ES-I3 (cell line): ENCODE data around the gene PIEZO2.

Experiments
- H3K36me3 ChIP-seq: 2 replicates; pipeline ENCODE4 v1.6.1; 2013; ENCODE audit warnings: mild to moderate bottlenecking, low read length, control low read depth, moderate library complexity; ENCODE audit not compliant: insufficient read depth
- H3K4me1 ChIP-seq: 2 replicates; pipeline ENCODE4 v1.6.1; 2013; ENCODE audit warnings: mild to moderate bottlenecking, control low read depth, low read length; ENCODE audit not compliant: insufficient read depth
- H3K9ac ChIP-seq: 2 replicates; pipeline ENCODE4 v1.6.1; 2013; ENCODE audit warnings: low read depth, mild to moderate bottlenecking, low read length, moderate library complexity
- H3K9me3 ChIP-seq: 2 replicates; pipeline ENCODE4 v1.6.1; 2013; ENCODE audit warnings: mild to moderate bottlenecking, low read length, moderate library complexity; ENCODE audit not compliant: control insufficient read depth, insufficient read depth

The PIEZO2 gene

GRCh38 chr18:11002796-11003195 lies 146.6 kb downstream of the PIEZO2 start:
- Histone ChIP-seq H3K9me3 (no peaks in the 10 kb centered on the region; the same call in 1 of the 2 replicates), H3K4me1 (peaks cover 5% of the 10 kb centered on the region; the same call in 1 of the 2 replicates), H3K9ac (no peak overlapping the region), H3K36me3 (no peaks in the 10 kb centered on the region)

DNA sequence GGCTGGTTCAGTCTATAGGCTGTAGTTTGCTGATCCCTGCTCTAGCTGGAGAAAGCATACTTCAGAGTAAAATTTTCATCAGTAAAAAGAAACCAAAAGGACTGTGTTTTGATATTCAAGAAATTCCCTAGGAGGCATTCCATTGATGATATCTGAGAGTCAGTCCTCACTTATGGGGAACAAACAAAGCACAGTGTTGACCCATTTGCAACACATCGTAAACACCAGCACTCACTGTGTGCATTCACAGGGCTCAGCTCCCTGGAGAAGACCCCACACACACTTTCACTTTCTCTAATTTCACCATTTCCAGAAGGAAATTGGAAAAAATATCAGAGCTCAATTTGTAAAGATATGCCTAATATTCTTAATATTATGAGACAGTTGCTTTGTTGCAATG lies 147.1 kb downstream of the PIEZO2 start:
- Histone ChIP-seq H3K36me3 (no peaks in the 10 kb centered on the region), H3K9me3 (no peaks in the 10 kb centered on the region; the same call in 1 of the 2 replicates), H3K9ac (no peak overlapping the region), H3K4me1 (peaks cover 5% of the 10 kb centered on the region; the same call in 1 of the 2 replicates)

DNA sequence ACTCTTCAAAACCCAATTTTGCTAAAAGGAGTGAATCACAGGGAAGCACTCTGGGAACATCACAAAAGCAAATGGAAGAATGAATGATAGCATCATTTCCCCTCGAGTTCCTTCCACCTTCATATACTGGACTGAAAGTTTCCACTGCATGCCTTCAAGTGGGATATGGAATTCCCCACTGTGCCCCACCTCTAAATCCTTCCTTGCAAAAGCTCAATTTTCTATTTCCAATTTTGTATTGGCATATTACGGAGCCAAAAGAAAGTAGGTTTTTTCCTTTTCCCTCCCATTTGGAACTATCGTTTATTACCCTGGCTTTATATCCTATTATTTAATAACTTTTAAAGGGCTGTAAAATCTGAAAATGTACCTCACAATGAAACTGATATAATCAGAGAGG lies 149.3 kb downstream of the PIEZO2 start:
- Histone ChIP-seq H3K9ac (no peak overlapping the region), H3K9me3 (no peaks in the 10 kb centered on the region; the same call in 1 of the 2 replicates)

GRCh38 chr18:10997885-10998284 lies 151.5 kb downstream of the PIEZO2 start:
- no peak overlapping the region for H3K9ac ChIP-seq
- H3K9me3 ChIP-seq = no peaks in the 10 kb centered on the region; the same call in 1 of the 2 replicates
- no peaks in the 10 kb centered on the region for H3K36me3 ChIP-seq
- H3K4me1 ChIP-seq = no peaks in the 10 kb centered on the region

More for the DNA sequence above, 149.3 kb downstream of the PIEZO2 start:
- Histone ChIP-seq H3K36me3 (no peaks in the 10 kb centered on the region), H3K4me1 (no peaks in the 10 kb centered on the region)

DNA sequence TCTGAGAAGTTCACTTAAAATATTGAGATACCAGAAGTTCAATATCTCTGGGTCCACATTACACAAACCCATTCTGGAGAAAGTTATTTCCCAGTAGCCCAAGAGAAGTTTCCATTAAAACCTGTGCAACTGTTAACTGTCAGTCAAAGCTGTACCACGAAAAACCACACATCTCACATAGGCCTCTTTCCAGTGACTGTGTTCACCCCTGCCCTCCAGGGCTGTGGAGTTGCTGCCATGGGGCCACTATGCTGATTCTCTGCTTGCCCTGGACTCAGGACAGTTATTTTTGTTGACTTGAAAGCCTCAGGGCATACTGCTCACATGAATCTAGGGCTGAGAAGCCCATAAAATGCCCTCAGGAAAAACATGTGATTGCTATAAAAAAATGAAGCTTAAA lies 153.8 kb downstream of the PIEZO2 start:
- Histone ChIP-seq H3K4me1 (no peaks in the 10 kb centered on the region), H3K9me3 (no peaks in the 10 kb centered on the region), H3K9ac (no peak overlapping the region), H3K36me3 (no peaks in the 10 kb centered on the region)

DNA sequence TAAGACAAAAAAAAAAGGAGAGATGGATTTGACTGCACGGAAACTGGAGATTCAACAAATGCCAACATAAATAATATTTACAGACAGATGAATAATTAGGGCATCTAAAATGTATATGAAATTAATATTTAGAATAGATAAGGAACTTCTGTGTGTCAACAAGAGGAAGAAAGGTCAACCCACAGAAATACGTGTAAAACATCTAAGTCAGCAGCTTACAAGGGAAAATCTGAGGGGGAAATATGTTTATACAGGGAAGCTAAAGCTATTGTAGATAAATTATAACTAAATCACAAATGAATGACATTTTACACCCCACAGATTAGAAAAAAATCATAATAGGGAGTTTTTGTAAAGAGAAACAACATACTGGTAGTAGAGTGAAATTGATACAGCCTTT lies 159.9 kb downstream of the PIEZO2 start:
- no peaks in the 10 kb centered on the region for H3K36me3 ChIP-seq
- H3K4me1 ChIP-seq = no peaks in the 10 kb centered on the region
- H3K9me3 ChIP-seq = no peaks in the 10 kb centered on the region; the same call in 1 of the 2 replicates
- no peak overlapping the region for H3K9ac ChIP-seq

GRCh38 chr18:10985689-10986088 lies 163.7 kb downstream of the PIEZO2 start:
- no peak overlapping the region for H3K9ac ChIP-seq
- H3K4me1 ChIP-seq = no peaks in the 10 kb centered on the region
- no peaks in the 10 kb centered on the region; the same call in none of the 2 replicates for H3K9me3 ChIP-seq
- H3K36me3 ChIP-seq = no peaks in the 10 kb centered on the region

- H3K9me3 ChIP-seq = no peaks in the 10 kb centered on the region; the same call in 1 of the 2 replicates
- no peak overlapping the region for H3K9ac ChIP-seq
- H3K4me1 ChIP-seq = no peaks in the 10 kb centered on the region
- no peaks in the 10 kb centered on the region for H3K36me3 ChIP-seq
Measured at GRCh38 chr18:10979411-10979810, 170.0 kb downstream of the PIEZO2 start.

DNA sequence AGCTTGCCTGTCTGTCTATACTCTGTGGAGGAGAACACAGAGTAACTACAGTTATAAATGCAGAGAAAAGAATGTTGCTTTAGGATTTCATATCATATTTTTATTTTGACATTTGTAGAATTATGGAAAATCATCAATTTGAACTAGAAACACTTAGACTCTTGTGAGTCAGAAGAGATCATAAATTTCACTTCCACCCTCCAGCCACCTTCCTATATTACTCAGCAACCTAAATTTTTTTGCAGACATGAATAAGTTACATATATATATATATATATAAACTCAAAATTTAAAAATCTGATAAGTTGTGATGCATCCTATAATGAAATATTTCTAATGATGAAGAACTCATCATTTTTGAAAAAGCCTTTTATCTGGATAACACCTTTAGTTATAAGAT lies 172.3 kb downstream of the PIEZO2 start:
- Histone ChIP-seq H3K36me3 (no peaks in the 10 kb centered on the region), H3K9ac (no peak overlapping the region), H3K9me3 (no peaks in the 10 kb centered on the region), H3K4me1 (no peaks in the 10 kb centered on the region)

- Histone ChIP-seq H3K9ac (no peak overlapping the region), H3K36me3 (no peaks in the 10 kb centered on the region), H3K9me3 (no peaks in the 10 kb centered on the region), H3K4me1 (no peaks in the 10 kb centered on the region)
Measured at GRCh38 chr18:10973567-10974203, 175.7 kb downstream of the PIEZO2 start.

DNA sequence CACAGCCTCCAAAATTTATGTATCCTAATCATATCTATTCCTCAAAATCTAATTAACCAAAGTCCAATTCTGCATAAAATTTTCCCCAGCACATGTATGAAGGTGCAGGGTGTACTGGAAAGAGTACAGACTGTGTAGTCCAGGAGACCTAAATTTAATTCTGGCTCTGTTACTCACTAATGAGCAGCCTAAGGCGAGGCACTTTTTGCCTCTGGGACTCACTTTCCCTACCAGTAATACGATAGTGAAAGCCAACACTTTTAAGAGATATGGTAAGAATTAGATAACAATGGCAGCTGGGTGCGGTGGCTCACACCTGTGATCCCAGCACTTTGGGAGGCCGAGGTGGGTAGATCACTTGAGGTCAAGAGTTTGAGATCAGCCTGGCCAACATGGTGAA lies 177.7 kb downstream of the PIEZO2 start:
- H3K4me1 ChIP-seq = no peaks in the 10 kb centered on the region
- no peak overlapping the region for H3K9ac ChIP-seq
- H3K36me3 ChIP-seq = no peaks in the 10 kb centered on the region
- no peaks in the 10 kb centered on the region for H3K9me3 ChIP-seq

- Histone ChIP-seq H3K9ac (no peak overlapping the region), H3K4me1 (no peaks in the 10 kb centered on the region), H3K9me3 (no peaks in the 10 kb centered on the region), H3K36me3 (no peaks in the 10 kb centered on the region)
Measured at GRCh38 chr18:10965119-10965518, 184.2 kb downstream of the PIEZO2 start.

GRCh38 chr18:10953672-10954071 lies 195.7 kb downstream of the PIEZO2 start:
- H3K9me3 ChIP-seq = no peaks in the 10 kb centered on the region
- no peak overlapping the region for H3K9ac ChIP-seq
- no peaks in the 10 kb centered on the region for H3K4me1 ChIP-seq
- no peaks in the 10 kb centered on the region for H3K36me3 ChIP-seq

DNA sequence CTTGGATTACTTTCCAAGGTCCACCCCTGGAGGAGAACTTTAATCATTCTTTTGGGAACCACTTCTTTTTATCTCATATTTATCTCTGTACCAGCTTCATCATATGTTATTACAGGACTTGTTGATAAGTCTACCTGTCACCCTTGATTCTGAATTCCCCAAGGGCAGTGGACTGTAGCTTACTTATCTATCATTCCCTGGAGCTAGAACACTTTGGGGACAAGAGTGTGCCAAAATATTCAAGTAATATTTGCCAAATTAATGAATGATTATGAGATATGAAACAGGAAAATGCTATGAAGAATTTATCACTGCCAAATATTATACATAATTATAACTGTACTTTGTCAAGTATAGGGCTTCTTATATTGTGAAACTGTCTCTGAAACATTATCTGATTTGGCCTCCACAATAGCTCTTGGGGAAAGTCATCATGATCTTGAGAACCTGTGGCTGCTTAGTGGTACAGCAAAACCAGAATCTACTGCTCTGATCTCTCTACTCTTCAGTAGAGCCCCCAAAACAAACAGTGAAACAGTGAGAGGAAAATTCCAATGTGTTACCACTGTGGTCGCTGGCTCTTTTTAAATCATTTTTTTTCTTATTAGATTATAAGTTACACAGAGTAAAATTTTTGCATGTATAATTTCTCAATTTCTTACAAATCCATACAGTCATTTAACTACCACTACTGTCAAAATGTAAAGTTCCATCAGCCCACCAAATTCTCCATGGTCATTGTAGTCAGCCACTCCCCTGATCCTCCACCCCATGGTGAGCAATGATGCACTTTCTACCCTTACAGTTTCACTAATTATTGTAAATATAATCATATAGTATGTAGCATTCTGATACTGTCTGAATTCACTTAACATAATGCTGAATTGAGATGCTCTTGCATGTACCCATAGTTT lies 197.5 kb downstream of the PIEZO2 start:
- Histone ChIP-seq H3K36me3 (no peaks in the 10 kb centered on the region), H3K9ac (no peak overlapping the region), H3K9me3 (no peaks in the 10 kb centered on the region), H3K4me1 (no peaks in the 10 kb centered on the region)
